IMR-90 (cell line): Measurements from ENCODE around the gene RSPO4. TPM values are rescaled to one million over a fixed set of nuclear protein-coding genes. Genes with fewer than 3 reads are reported as not detected.

Experiments used
- ATAC-seq: fragments of 200-7000 bp; cut with Tn5 transposase; 2 replicates; pipeline ENCODE4 v1.9.1; 2020; ENCODE audit warnings: low read depth, mild to moderate bottlenecking, moderate library complexity
- BruUV-seq: library from RNA; stranded (reverse); fragments of 400-500 nt; replicated peaks from 2 replicates; lab custom pipeline; 2021; lab: Mats Ljungman, UMichigan
- CTCF ChIA-PET: fragments of 300-600 bp; formaldehyde crosslinking; extraction: SDS; loops from one replicate; lab custom pipeline; 2021; ENCODE audit warnings: antibody characterized with exemption; lab: Yijun Ruan, JAX
- POLR2A ChIA-PET: fragments of 300-600 bp; sonication (Branson Sonifier 250); formaldehyde crosslinking; loops from one replicate; lab custom pipeline; 2022; ENCODE audit warnings: antibody characterized with exemption; ENCODE audit not compliant: unreplicated experiment; lab: Charles Lee
- DNase-seq: peaks from one replicate; pipeline ENCODE4 v3.0.0; 2013
- H2AFZ ChIP-seq: replicated peaks from 2 replicates; pipeline ENCODE3; 2013; ENCODE audit warnings: low read length, mild to moderate bottlenecking; ENCODE audit not compliant: poor library complexity
- H2AK5ac ChIP-seq: 2 replicates; pipeline ENCODE4 v1.6.1; 2013; ENCODE audit warnings: low read depth, low read length, inconsistent platforms
- H2AK9ac ChIP-seq: replicated peaks from 2 replicates; pipeline ENCODE3; 2013; ENCODE audit warnings: mild to moderate bottlenecking, low read depth, low read length, moderate library complexity; ENCODE audit not compliant: poor library complexity
- H2BK120ac ChIP-seq: 2 replicates; pipeline ENCODE4 v1.6.1; 2013; ENCODE audit warnings: low read depth, low read length, inconsistent platforms
- H2BK15ac ChIP-seq: 3 replicates; pipeline ENCODE4 v1.6.1; 2013; ENCODE audit warnings: low read depth, low read length, inconsistent platforms
- H2BK20ac ChIP-seq: 2 replicates; pipeline ENCODE4 v1.6.1; 2013; ENCODE audit warnings: low read depth, mild to moderate bottlenecking, inconsistent platforms, low read length, moderate library complexity
- H2BK5ac ChIP-seq: 2 replicates; pipeline ENCODE4 v1.6.1; 2013; ENCODE audit warnings: mild to moderate bottlenecking, low read depth, low read length, inconsistent platforms; ENCODE audit not compliant: poor library complexity, severe bottlenecking
- H3K14ac ChIP-seq: replicated peaks from 2 replicates; pipeline ENCODE4 v1.6.1; 2013; ENCODE audit warnings: low read depth, low read length, inconsistent platforms
- H3K18ac ChIP-seq: 2 replicates; pipeline ENCODE4 v1.6.1; 2013; ENCODE audit warnings: low read depth, low read length, control low read depth
- H3K23ac ChIP-seq: 2 replicates; pipeline ENCODE4 v1.6.1; 2013; ENCODE audit warnings: low read depth, low read length, inconsistent platforms
- H3K27ac ChIP-seq: 2 replicates; pipeline ENCODE4 v1.5.1; 2013; ENCODE audit warnings: mild to moderate bottlenecking, control low read depth, low read length; ENCODE audit not compliant: insufficient read depth
- H3K27me3 ChIP-seq: 2 replicates; pipeline ENCODE4 v1.6.1; 2013; ENCODE audit warnings: low read length; ENCODE audit not compliant: control insufficient read depth, insufficient read depth
- H3K36me3 ChIP-seq: 2 replicates; pipeline ENCODE4 v1.6.1; 2013; ENCODE audit warnings: low read length, mixed read lengths; ENCODE audit not compliant: control insufficient read depth, insufficient read depth
- H3K4ac ChIP-seq: 2 replicates; pipeline ENCODE4 v1.6.1; 2013; ENCODE audit warnings: low read depth, low read length, inconsistent platforms
- H3K4me1 ChIP-seq: 2 replicates; pipeline ENCODE4 v1.6.1; 2013; ENCODE audit warnings: low read length, mixed read lengths; ENCODE audit not compliant: control insufficient read depth, insufficient read depth
- H3K4me2 ChIP-seq: 2 replicates; pipeline ENCODE4 v1.6.1; 2013; ENCODE audit warnings: low read depth, mild to moderate bottlenecking, control low read depth, low read length, moderate library complexity
- H3K4me3 ChIP-seq: 2 replicates; pipeline ENCODE4 v1.5.1; 2013; ENCODE audit warnings: low read depth, mild to moderate bottlenecking, control low read depth, low read length, moderate library complexity; ENCODE audit not compliant: insufficient read depth
- H3K56ac ChIP-seq: 2 replicates; pipeline ENCODE4 v1.6.1; 2013; ENCODE audit warnings: low read length, inconsistent platforms; ENCODE audit not compliant: insufficient read depth; ENCODE audit errors: extremely low read depth
- H3K79me1 ChIP-seq, 2 experiments: 2 replicates each; pipeline ENCODE4 v1.6.1; 2013; ENCODE audit warnings: low read length in 2 of 2, inconsistent platforms in 1 of 2, low read depth in 1 of 2
- H3K9ac ChIP-seq: 2 replicates; pipeline ENCODE4 v1.6.1; 2013; ENCODE audit warnings: low read depth, low read length, control low read depth
- H3K9me1 ChIP-seq: 2 replicates; pipeline ENCODE4 v1.6.1; 2013; ENCODE audit warnings: low read length, inconsistent platforms; ENCODE audit not compliant: insufficient read depth
- H3K9me3 ChIP-seq: 2 replicates; pipeline ENCODE4 v1.6.1; 2013; ENCODE audit warnings: low read length; ENCODE audit not compliant: control insufficient read depth, insufficient read depth
- H4K20me1 ChIP-seq: 2 replicates; pipeline ENCODE4 v1.6.1; 2013; ENCODE audit warnings: low read length, inconsistent platforms; ENCODE audit not compliant: insufficient read depth
- H4K5ac ChIP-seq: 2 replicates; pipeline ENCODE4 v1.6.1; 2013; ENCODE audit warnings: mild to moderate bottlenecking, low read depth, low read length, control low read depth
- H4K8ac ChIP-seq, 2 experiments: 2 replicates each; pipeline ENCODE4 v1.6.1; 2013; ENCODE audit warnings: low read depth in 2 of 2, low read length in 2 of 2, control low read depth in 1 of 2, inconsistent platforms in 1 of 2
- H4K91ac ChIP-seq: 2 replicates; pipeline ENCODE4 v1.6.1; 2013; ENCODE audit warnings: low read depth, low read length, inconsistent platforms; ENCODE audit not compliant: insufficient read depth
- BHLHE40 ChIP-seq: fragments of 150-350 bp; IDR thresholded peaks from 2 replicates; pipeline ENCODE4 v1.6.1; 2016; ENCODE audit warnings: mild to moderate bottlenecking, low read depth, low read length
- NFE2L2 ChIP-seq: fragments of 150-350 bp; IDR thresholded peaks from 2 replicates; pipeline ENCODE4 v1.6.1; 2016; ENCODE audit warnings: low read depth, mild to moderate bottlenecking, low read length
- RAD21 ChIP-seq: IDR thresholded peaks from 2 replicates; pipeline ENCODE4 v1.6.1; 2012; ENCODE audit warnings: low read length, improper control_type of control experiment
- RCOR1 ChIP-seq: IDR thresholded peaks from 2 replicates; pipeline ENCODE4 v1.6.1; 2012; ENCODE audit warnings: mild to moderate bottlenecking, low read length, improper control_type of control experiment; ENCODE audit not compliant: insufficient replicate concordance
- WGBS, 2 experiments: methylation state at CpG; one replicate each; pipeline versions ENCODE4 v1.1.5 to v1.1.7; 2013; ENCODE audit warnings: missing lambda C conversion rate in 2 of 2; ENCODE audit not compliant: insufficient read length in 1 of 2; ENCODE audit errors: extremely low coverage in 2 of 2; 5-methylcytosine and 5-hydroxymethylcytosine counted together
- dilution Hi-C: fragments of 300-500 bp; cut with HindIII; formaldehyde crosslinking; loops from one replicate; pipeline ENCODE4 v1.14.3; 2018; ENCODE audit warnings: low sequenced_read_pairs; ENCODE audit not compliant: unreplicated experiment
- in situ Hi-C: fragments of 300-500 bp; cut with MboI; formaldehyde crosslinking; loops from 3 replicates; pipeline ENCODE4 v1.14.3; 2019; ENCODE audit warnings: low sequenced_read_pairs, inconsistent platforms, mixed read lengths
- intact Hi-C: fragments of 100-400 bp; cut with micrococcal nuclease; formaldehyde crosslinking; loops from 2 replicates; pipeline ENCODE4 v1.10.0; 2022
- polyA plus RNA-seq, 3 experiments: library from polyadenylated mRNA; depleted of rRNA; stranded (reverse); fragments of >200 nt; gene quantifications; 2 replicates each; pipeline ENCODE4 v1.2.3, GENCODE V29; 2012; ENCODE audit warnings: low replicate concordance in 1 of 3
- total RNA-seq: library from RNA; depleted of rRNA; stranded (reverse); fragments of >200 nt; gene quantifications from 2 replicates; pipeline ENCODE4 v1.2.3, GENCODE V29; 2012

RSPO4 gene
- total and polyA plus RNA-seq, 2 of the 4 experiments (the other 2 are of a cell fraction), result not detected

- Histone ChIP-seq H4K5ac (no peak overlapping the region), H2BK15ac (no peak overlapping the region), H3K9me3 (no peaks in the 10 kb centered on the region), H2BK5ac (no peak overlapping the region), H3K27me3 (no peaks in the 10 kb centered on the region; the same call in 1 of the 2 replicates), H3K56ac (no peak overlapping the region), H3K4me1 (no peaks in the 10 kb centered on the region), H3K4me2 (no peak overlapping the region), H2AK9ac (no peak overlapping the region), H3K36me3 (no peaks in the 10 kb centered on the region), H2AK5ac (no peak overlapping the region), H3K23ac (no peak overlapping the region), H4K8ac (no peak overlapping the region), H3K27ac (no peak overlapping the region), H3K9me1 (no peaks in the 10 kb centered on the region), H2BK120ac (no peak overlapping the region), H4K20me1 (no peaks in the 10 kb centered on the region), H3K14ac (no peak overlapping the region), H3K18ac (no peak overlapping the region), H2AFZ (no peak overlapping the region), H3K9ac (no peak overlapping the region), H3K4me3 (no peak overlapping the region), H3K79me1 (no peaks in the 10 kb centered on the region), H3K4ac (no peak overlapping the region), H2BK20ac (no peak overlapping the region), H4K91ac (no peak overlapping the region)
- ChIA-PET POLR2A (interaction anchor here (0.6 kb wide), 1 partner anchor 39 kb away, joined by 5 read pairs; no protein-coding TSS in a partner anchor), CTCF (no interaction called here)
- no CpG with 5 or more reads among the region's 5 CpGs for WGBS, 2 experiments
- ATAC-seq (no peak), DNase-seq (no peak)
- intact Hi-C loops (no loop called here), in situ Hi-C loops (no loop called here), dilution Hi-C loops (no loop called here)
- BruUV-seq, result no TSS peak
- TF ChIP-seq RAD21, result no peak
- no peak for TF ChIP-seq RCOR1
- no peak for TF ChIP-seq NFE2L2
- TF ChIP-seq BHLHE40, result no peak
Observed at GRCh38 chr20:1017677-1018076, 15.6 kb upstream of the RSPO4 start.
